KMS-11 (cell line): ENCODE results near the gene LRRC8B.

Experiments
- H2AFZ ChIP-seq: fragments of 200-600 bp; sonication (generic); 2 replicates; pipeline ENCODE4 v1.6.1; 2016; ENCODE audit warnings: antibody characterized with exemption, mixed run types, low read depth
- H3K27ac ChIP-seq: fragments of 200-600 bp; sonication (generic); 2 replicates; pipeline ENCODE4 v1.6.1; 2016; ENCODE audit warnings: mild to moderate bottlenecking, mixed run types
- H3K27me3 ChIP-seq: fragments of 200-600 bp; sonication (generic); 2 replicates; pipeline ENCODE4 v1.6.1; 2017; ENCODE audit warnings: mild to moderate bottlenecking, low read depth, mixed run types, moderate library complexity; ENCODE audit not compliant: insufficient read depth
- H3K36me3 ChIP-seq: fragments of 200-600 bp; sonication (generic); 2 replicates; pipeline ENCODE4 v1.6.1; 2017; ENCODE audit warnings: mild to moderate bottlenecking, mixed run types; ENCODE audit not compliant: insufficient read depth
- H3K4me1 ChIP-seq: fragments of 200-600 bp; sonication (generic); 2 replicates; pipeline ENCODE4 v1.6.1; 2016; ENCODE audit warnings: mild to moderate bottlenecking, low read depth, mixed run types; ENCODE audit not compliant: poor library complexity, severe bottlenecking
- H3K4me2 ChIP-seq: fragments of 200-600 bp; sonication (generic); 2 replicates; pipeline ENCODE4 v1.7.0; 2016; ENCODE audit warnings: mild to moderate bottlenecking, mixed run types
- H3K4me3 ChIP-seq: fragments of 200-600 bp; sonication (generic); IDR thresholded peaks from 2 replicates; pipeline ENCODE4 v1.6.1; 2017; ENCODE audit warnings: low read depth, low read length, mixed read lengths; ENCODE audit not compliant: insufficient read depth
- H3K79me2 ChIP-seq: fragments of 200-600 bp; sonication (generic); 2 replicates; pipeline ENCODE4 v1.6.1; 2016; ENCODE audit warnings: low read depth, mixed run types; ENCODE audit not compliant: insufficient read depth
- H3K9ac ChIP-seq: fragments of 200-600 bp; sonication (generic); 2 replicates; pipeline ENCODE4 v1.6.1; 2016; ENCODE audit warnings: mild to moderate bottlenecking, mixed run types
- H4K20me1 ChIP-seq: fragments of 200-600 bp; sonication (generic); 2 replicates; pipeline ENCODE4 v1.6.1; 2016; ENCODE audit warnings: mild to moderate bottlenecking, mixed run types; ENCODE audit not compliant: insufficient read depth
- TF ChIP-seq, protein P1 (sequence below): fragments of 200-600 bp; sonication (generic); conservative IDR thresholded peaks from 2 replicates; pipeline ENCODE4 v1.6.1; 2017; ENCODE audit warnings: low read depth, mild to moderate bottlenecking, antibody characterized with exemption, low read length, moderate library complexity, mixed read lengths

Gene LRRC8B

DNA sequence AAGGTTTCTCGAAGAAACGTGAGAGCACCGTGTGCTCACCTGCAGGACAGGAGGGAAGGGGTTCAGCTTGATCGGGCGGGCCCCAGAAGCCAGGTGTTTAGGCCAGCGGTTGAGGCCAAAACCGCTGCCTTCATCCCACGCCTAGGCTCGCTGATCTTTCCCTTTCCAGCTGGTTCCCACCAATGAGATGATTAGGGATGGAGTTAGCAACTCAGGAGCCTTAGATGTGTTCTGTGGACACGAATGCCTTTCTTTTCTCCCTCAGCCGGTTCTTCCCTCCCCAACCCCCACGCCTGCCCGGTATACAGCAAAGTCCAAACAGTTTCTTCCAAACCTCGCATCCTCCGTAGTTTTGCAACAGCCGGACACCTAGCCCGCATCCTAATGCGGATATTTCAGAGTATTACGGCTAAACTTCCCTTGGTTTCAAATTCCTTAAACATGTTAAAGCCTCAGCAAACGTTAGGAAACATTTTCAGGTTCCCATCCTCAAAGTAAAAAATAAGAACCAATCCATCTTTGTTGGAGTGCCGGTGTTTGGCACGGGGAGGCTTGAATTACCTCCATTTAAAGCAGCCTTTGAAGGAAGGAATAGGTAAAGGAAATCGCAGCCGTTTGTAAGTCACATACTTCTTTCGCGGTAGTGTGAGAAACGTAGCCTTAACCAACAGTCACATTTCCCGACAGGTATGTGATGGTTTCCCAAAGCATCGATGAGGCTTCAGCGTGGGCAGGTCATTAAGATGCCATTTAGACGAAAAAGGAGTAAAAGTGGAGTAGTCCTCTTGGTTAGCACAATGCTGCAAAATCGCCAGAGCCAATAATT, 109.4 kb downstream of the LRRC8B start:
- Histone ChIP-seq H3K4me3 (peak overlapping the region; percentile 18), H3K79me2 (0 out of 2 replicates have a peak, but pooled peaks cover 3% of the 10 kb centered on the region), H3K27ac (no peak overlapping the region), H2AFZ (peak overlapping the region; percentile 82), H3K4me2 (peak overlapping the region; percentile 86), H3K27me3 (no peaks in the 10 kb centered on the region), H3K9ac (peak overlapping the region; percentile 61), H4K20me1 (no peaks in the 10 kb centered on the region), H3K4me1 (peaks cover 36% of the 10 kb centered on the region), H3K36me3 (no peaks in the 10 kb centered on the region)
- TF ChIP-seq, protein P1, sequence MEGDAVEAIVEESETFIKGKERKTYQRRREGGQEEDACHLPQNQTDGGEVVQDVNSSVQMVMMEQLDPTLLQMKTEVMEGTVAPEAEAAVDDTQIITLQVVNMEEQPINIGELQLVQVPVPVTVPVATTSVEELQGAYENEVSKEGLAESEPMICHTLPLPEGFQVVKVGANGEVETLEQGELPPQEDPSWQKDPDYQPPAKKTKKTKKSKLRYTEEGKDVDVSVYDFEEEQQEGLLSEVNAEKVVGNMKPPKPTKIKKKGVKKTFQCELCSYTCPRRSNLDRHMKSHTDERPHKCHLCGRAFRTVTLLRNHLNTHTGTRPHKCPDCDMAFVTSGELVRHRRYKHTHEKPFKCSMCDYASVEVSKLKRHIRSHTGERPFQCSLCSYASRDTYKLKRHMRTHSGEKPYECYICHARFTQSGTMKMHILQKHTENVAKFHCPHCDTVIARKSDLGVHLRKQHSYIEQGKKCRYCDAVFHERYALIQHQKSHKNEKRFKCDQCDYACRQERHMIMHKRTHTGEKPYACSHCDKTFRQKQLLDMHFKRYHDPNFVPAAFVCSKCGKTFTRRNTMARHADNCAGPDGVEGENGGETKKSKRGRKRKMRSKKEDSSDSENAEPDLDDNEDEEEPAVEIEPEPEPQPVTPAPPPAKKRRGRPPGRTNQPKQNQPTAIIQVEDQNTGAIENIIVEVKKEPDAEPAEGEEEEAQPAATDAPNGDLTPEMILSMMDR, result no peak

- Histone ChIP-seq H3K36me3 (no peaks in the 10 kb centered on the region), H3K4me1 (peaks cover 18% of the 10 kb centered on the region), H4K20me1 (no peaks in the 10 kb centered on the region), H3K4me3 (no peak overlapping the region), H3K9ac (no peak overlapping the region), H3K27me3 (no peaks in the 10 kb centered on the region), H2AFZ (no peak overlapping the region), H3K79me2 (0 out of 2 replicates have a peak, but pooled peaks cover 3% of the 10 kb centered on the region), H3K27ac (no peak overlapping the region), H3K4me2 (no peak overlapping the region)
- TF ChIP-seq, protein P1, result no peak
Observed at GRCh38 chr1:89635825-89636815, 111.5 kb downstream of the LRRC8B start.

DNA sequence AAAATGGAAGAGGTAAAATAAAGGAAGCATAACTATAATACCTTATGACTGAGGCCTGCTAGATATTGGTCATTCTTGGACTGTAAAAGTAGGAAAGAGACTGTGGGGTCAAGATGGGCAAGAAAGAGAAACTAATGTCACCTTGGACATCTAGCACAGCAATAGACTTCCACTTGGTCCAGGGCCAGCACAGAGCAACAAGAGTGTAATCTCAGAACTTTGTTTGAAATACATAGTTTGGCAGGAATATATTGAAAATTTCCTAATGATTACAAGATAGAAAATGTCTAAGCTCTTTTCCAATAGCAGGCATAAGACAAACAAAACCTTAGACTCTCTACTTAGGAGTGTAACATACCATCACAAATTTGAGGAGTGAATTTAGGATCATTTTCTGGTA, 112.9 kb downstream of the LRRC8B start:
- H3K27me3 ChIP-seq, result no peaks in the 10 kb centered on the region
- TF ChIP-seq, protein P1, result no peak
- H3K9ac ChIP-seq, result no peak overlapping the region
- H3K4me1 ChIP-seq, result peaks cover 13% of the 10 kb centered on the region
- H2AFZ ChIP-seq, result no peak overlapping the region
- 0 out of 2 replicates have a peak, but pooled peaks cover 3% of the 10 kb centered on the region for H3K79me2 ChIP-seq
- H3K4me2 ChIP-seq, result no peak overlapping the region
- no peaks in the 10 kb centered on the region for H3K36me3 ChIP-seq
- H3K4me3 ChIP-seq, result no peak overlapping the region
- H4K20me1 ChIP-seq, result no peaks in the 10 kb centered on the region
- H3K27ac ChIP-seq, result no peak overlapping the region

GRCh38 chr1:89640440-89640839, 115.8 kb downstream of the LRRC8B start:
- Histone ChIP-seq H2AFZ (no peak overlapping the region), H3K9ac (no peak overlapping the region), H4K20me1 (no peaks in the 10 kb centered on the region), H3K4me2 (no peak overlapping the region), H3K4me1 (no peaks in the 10 kb centered on the region), H3K36me3 (no peaks in the 10 kb centered on the region), H3K4me3 (no peak overlapping the region), H3K27ac (no peak overlapping the region), H3K27me3 (no peaks in the 10 kb centered on the region), H3K79me2 (no peaks in the 10 kb centered on the region)
- TF ChIP-seq, protein P1, result no peak
